A549 (cell line): ENCODE measurements around the gene NIFK.

Experiments
- EP300 ChIP-seq, 2 experiments: fragments of >200 bp; sonication (Bioruptor Twin); formaldehyde crosslinking; IDR thresholded peaks; 2 replicates in 1 of 2; 3 replicates in 1 of 2; pipeline ENCODE4 v1.6.1; 2016 to 2017
- ESRRA ChIP-seq: fragments of 150-350 bp; IDR thresholded peaks from 2 replicates; pipeline ENCODE4 v1.6.1; 2014; ENCODE audit warnings: mild to moderate bottlenecking, low read length, borderline replicate concordance
- HDAC2 ChIP-seq: fragments of 200-600 bp; sonication (generic); IDR thresholded peaks from 2 replicates; pipeline ENCODE4 v1.6.1; 2016
- HOXA7 ChIP-seq: fragments of 250-450 bp; sonication (Bioruptor Pico); IDR thresholded peaks from 2 replicates; pipeline ENCODE4 v1.5.0; 2020; ENCODE audit warnings: mild to moderate bottlenecking, moderate library complexity
- MAX ChIP-seq: IDR thresholded peaks from 2 replicates; pipeline ENCODE4 v1.6.1; 2012
- NR3C1 ChIP-seq: fragments of >200 bp; sonication (Bioruptor Twin); formaldehyde crosslinking; IDR thresholded peaks from 3 replicates; pipeline ENCODE4 v1.6.1; 2017
- POLR2A ChIP-seq: IDR thresholded peaks from 2 replicates; pipeline ENCODE4 v1.6.1; 2012; ENCODE audit warnings: mild to moderate bottlenecking, low read length
- RAD21 ChIP-seq, 2 experiments: fragments of >200 bp in 1 of 2; sonication (Bioruptor Twin) in 1 of 2; formaldehyde crosslinking in 1 of 2; IDR thresholded peaks in 1 of 2; conservative IDR thresholded peaks in 1 of 2; 2 replicates in 1 of 2; 3 replicates in 1 of 2; pipeline ENCODE4 v1.6.1; 2012 to 2018; ENCODE audit warnings: inconsistent platforms in 1 of 2
- REST ChIP-seq: fragments of 200-600 bp; sonication (generic); IDR thresholded peaks from 2 replicates; pipeline ENCODE4 v1.6.1; 2016; ENCODE audit warnings: antibody characterized with exemption, mild to moderate bottlenecking, moderate library complexity
- SMC3 ChIP-seq: fragments of >200 bp; sonication (Bioruptor Twin); formaldehyde crosslinking; IDR thresholded peaks from 3 replicates; pipeline ENCODE4 v1.6.1; 2018; ENCODE audit warnings: inconsistent platforms
- USF2 ChIP-seq: fragments of 450-650 bp; IDR thresholded peaks from 2 replicates; pipeline ENCODE4 v1.6.1; 2014; ENCODE audit warnings: antibody characterized with exemption
- TF ChIP-seq, protein P1 (sequence below): fragments of >200 bp; sonication (Bioruptor Twin); formaldehyde crosslinking; IDR thresholded peaks from 3 replicates; pipeline ENCODE4 v1.5.1; 2016

GRCh38 chr2:121776361-121776760 lies 39.7 kb upstream of the NIFK start:
- TF ChIP-seq HOXA7 (CRISPR knock-in tag) (no peak), REST (no peak), NR3C1 (no peak), RAD21 (conservative IDR thresholded peaks at IDR 0.05 in 1 of 2, IDR thresholded peaks at IDR 0.05 in 1 of 2) (no peak), USF2 (no peak), POLR2A (no peak), EP300 (IDR thresholded peaks at IDR 0.05) (no peak), MAX (no peak), ESRRA (no peak), SMC3 (no peak), HDAC2 (no peak)
- TF ChIP-seq, protein P1, sequence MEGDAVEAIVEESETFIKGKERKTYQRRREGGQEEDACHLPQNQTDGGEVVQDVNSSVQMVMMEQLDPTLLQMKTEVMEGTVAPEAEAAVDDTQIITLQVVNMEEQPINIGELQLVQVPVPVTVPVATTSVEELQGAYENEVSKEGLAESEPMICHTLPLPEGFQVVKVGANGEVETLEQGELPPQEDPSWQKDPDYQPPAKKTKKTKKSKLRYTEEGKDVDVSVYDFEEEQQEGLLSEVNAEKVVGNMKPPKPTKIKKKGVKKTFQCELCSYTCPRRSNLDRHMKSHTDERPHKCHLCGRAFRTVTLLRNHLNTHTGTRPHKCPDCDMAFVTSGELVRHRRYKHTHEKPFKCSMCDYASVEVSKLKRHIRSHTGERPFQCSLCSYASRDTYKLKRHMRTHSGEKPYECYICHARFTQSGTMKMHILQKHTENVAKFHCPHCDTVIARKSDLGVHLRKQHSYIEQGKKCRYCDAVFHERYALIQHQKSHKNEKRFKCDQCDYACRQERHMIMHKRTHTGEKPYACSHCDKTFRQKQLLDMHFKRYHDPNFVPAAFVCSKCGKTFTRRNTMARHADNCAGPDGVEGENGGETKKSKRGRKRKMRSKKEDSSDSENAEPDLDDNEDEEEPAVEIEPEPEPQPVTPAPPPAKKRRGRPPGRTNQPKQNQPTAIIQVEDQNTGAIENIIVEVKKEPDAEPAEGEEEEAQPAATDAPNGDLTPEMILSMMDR: no peak
